Measurements from ENCODE around the gene MRPL37.
A peak's percentile ranks its signal among the peaks of the same experiment; 100 is the strongest.

The MRPL37 gene

DNA sequence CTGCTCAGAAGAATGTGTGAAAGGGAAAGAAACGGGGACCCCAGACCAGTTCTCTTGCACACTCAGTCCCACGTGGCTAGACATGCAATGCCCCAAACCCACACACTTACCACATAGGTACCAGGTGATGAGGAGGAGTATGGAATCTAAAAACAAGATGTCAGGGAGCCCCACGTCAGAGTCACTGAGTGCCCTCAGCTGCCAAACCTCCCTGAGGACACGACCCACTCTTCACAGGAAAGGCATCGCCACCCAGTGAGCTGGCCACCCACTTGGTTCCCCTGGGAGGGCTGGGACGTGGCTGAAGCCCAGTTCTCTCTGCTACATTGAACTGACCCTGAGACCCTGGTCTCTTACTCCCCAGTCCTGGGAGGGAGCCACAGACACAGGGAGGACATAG is 41.4 kb downstream of the MRPL37 start:
- DNase-seq, result no peak

DNA sequence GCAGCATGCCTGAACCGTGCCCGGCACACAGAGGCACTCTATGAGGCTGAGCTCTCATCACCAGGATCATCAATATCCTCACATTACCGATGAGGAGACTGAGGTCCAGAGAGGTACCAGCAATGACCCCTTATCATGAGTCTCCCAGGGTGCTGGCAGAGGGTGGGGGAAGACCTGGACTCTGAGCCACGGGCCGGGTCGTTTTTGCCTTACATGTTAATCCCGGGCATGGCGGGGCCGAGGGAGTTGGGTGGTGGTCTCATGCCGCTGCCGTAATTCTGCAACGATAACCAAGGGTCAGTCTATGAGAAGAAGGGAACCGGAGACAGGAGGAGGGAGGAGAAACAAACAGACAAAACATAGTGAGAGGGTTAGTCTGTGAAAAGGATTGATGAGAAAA is 43.1 kb downstream of the MRPL37 start:
- no peak for DNase-seq

- DNase-seq, result no peak
These were observed 44.7 kb downstream of the MRPL37 start for GRCh38 chr1:54244655-54245054.

GRCh38 chr1:54245501-54245900 is 45.5 kb downstream of the MRPL37 start:
- DNase-seq, result no peak

DNA sequence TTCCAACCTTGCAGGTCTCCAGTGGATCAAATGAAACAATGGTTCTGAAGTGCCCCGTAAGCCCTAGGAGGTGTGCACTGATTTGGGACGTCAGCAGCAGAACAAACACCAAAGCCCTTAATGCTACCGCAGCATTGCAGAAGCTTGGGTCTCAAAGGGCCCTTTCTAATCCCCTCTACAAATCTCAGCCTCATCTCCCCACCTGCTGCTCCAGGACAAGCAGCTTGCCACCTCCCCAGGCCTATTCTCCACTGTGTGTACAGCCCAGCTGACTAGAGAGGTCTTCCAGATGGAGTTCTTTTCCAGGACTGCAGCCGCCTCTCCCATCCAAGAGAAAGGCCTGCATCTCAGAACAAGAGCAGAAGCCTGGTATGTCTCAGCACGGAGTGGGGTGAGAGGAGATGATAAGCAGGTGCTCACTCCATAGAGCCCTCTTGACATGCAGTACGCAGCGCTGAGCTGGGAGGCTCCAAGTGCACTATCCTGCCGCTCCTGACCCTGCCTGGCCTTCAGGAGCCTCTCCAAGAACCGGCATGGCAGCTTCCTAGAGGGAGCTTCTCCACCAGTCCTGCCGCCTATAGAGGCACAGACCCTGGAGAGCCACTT is 46.3 kb downstream of the MRPL37 start:
- DNase-seq, result no peak

DNA sequence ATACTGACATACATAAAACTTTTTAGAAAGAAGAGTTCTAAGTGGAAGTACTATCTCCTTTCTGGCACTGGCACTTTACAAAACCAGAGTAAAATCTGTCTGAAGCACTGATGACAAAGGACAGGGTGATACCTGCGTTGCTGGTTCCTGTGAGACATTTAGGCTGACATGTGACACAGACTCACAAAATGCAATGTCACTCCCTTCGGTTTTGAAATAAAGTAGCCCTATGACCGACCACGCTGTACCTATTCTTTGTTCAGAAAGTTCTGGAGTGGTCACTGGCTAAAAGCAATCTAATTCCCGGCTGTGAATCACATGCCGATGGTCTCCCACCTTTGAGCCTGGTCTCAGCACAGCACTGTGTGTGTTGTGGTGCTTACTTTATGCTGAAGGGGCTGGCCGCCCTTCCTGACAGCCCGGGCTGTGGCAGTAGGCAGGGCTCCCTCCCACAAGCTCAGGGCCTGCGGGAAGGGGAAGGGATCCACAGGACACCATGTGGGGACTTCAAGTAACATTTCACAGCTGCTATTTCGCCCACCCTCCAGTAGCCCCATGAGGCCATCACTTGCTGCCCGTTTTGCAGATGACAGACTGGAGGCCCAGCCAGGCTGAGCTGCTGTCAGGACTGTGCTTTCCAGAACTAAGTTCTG is 48.0 kb downstream of the MRPL37 start:
- no peak for DNase-seq

GRCh38 chr1:54248966-54249365 is 49.0 kb downstream of the MRPL37 start:
- DNase-seq, result no peak

GRCh38 chr1:54249819-54250435 is 50.0 kb downstream of the MRPL37 start:
- no peak for DNase-seq

DNA sequence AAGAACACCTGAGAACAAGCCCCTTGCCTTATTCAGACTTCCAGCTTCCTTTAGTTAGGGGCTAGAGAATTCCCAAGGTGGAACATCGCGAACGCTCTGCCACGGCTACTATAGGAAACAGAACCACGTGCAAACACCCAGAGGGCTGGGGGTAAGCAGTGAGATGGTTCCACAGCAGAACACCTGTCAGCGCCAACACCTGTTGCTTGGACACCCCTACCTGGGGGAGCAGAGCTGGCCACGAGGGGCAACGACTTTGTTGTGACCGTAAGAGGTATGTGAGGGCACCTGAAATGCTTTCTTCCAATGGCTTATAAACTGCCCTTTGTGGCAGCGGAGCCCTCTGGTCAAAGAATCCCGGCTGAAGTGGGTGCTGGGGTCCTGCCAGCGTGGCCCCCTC is 50.7 kb downstream of the MRPL37 start:
- no peak for DNase-seq

DNA sequence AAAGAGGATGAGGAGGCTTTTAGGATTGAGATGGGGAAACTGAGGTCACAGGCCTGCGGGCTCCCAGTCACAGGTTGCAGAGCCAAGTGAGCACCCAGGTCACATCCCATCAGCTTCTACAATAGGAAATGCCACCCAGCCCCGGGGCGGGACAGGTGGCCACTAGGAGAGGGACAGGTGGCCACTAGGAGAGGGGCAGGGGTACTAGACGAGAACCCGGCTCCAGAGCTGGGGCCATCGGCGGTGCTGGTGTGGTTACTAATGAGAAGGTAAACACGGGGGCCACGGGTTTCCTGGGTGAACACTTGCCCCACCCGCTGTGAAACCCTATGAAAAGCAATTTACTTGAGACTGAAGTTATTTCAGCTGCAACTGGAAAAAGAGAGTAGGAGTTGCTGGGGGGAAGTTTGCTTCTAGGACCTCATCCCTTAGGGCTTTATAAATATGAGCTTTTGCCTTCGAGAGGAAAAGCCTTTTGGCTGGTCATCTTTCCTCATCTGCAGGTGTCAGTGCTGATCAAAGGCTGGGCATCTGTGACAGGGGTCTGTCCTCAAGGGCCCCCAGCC is 52.5 kb downstream of the MRPL37 start:
- DNase-seq, result no peak

- peak; percentile 38 for DNase-seq
These were observed 53.5 kb downstream of the MRPL37 start for GRCh38 chr1:54253480-54253879.

DNA sequence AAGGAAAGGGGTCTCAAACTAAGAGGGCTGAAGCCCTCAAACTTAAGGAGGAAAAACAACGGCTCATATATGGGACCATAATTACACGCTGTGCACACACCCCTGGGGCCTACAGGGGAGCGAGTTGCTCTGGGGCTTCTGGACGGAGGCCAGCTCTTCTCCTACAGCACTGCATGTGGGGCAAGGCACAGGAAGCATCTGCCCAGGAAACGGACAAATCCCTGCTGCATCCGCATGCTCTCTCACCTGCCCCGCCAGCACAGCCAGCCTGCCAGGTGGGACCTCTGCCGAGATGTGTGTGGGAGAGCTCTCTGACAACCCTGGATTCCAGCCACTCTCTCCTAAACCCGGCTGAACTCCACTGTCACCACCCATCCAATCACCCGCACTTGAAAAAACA is 54.1 kb downstream of the MRPL37 start:
- DNase-seq, result no peak

DNA sequence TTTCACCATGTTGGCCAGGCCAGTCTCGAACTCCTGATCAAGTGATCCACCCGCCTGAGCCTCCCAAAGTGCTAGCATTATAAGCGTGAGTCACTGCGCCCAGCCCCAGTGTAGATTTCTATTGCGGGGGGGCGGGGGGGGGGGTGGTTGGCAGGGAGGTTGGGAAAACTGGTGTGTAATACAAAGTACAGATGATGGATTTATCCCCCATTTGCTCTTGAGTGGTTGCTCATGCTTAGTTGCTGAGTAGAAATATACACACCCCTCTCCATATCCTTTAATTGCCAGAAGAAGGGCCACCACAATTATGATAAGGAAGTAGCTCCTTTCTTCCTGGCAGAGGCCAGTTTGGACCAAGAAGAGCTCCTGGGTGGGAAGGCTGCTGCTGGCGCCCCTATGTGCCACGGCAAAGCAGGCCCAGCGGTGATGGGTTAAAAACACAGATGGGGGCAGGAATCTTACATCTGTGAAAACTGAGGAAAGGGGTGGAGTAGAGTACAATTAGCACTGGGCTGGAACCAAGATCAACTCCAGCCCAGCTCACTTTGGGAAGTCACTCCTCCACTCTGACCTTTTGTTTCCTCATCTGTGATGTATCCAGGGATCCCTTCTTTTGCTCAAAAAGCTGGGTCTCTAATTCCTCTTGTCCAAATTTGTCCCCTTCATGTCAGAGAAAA is 55.2 kb downstream of the MRPL37 start:
- no peak for DNase-seq

- no peak for DNase-seq
These were observed 56.8 kb downstream of the MRPL37 start for GRCh38 chr1:54256522-54257345.

DNA sequence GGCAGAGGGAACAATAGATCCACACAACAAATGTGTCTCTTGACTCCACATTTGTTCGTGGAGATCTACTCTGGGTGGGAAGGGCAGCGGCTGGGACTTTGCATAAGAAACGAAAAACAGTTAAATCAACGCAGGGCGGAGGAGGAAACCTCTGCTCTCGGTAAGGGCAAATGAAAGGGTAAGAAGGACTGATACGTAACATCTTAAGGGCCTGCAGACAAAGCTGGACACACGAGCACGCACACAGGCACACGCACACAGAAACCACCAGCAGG is 57.3 kb downstream of the MRPL37 start:
- no peak for DNase-seq

- no peak for DNase-seq
These were observed 57.9 kb downstream of the MRPL37 start for GRCh38 chr1:54257876-54258275.

DNA sequence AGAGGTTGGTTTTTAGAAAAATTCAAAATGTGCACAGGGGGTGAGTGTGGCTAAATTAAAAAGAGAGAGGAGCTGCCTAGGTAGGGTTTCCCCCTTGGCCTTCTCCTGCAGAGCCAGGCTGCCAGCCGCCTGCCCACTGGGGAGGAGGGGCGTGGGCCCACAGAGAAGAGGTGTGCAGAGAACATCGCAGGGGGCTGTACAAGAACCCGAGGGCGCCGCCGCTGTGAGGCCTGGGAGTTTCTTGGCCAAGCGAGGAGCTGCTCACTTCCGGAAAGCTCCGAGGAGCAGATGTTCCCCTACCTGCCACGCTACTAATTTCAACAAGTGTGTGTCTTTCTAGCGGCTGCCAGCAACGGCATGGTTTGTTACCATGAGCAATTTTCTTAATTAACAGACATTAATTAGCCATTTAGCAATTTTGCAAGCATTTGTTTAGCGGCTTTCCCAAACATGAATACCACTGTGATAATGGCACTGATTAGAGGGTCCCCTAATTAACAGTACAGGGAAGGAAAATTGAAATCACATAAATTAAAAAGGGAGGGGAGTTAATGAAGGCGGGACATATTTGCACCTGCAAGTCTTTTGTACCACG is 59.7 kb downstream of the MRPL37 start:
- DNase-seq, result no peak

DNA sequence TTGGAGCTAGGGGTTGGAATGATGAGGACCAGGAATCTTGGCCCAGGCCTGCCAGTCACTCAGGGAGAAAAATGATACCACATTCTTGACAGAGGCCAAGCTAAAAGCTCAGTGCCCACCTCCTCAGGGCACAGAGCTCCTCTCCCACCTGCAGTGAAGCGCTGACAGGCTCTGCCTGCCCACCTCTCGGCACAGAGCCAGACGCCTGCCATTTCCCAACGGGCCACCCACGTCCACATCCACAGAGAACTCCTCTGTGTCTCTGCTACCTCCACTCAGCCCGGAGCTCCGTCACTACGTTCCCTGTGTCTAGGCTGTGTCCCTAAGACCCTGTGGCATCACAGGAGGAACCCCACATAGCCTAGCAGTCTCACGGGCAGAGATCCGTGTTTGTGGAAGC is 60.8 kb downstream of the MRPL37 start:
- no peak for DNase-seq

GRCh38 chr1:54262244-54262643 is 62.3 kb downstream of the MRPL37 start:
- DNase-seq, result no peak

- DNase-seq, result no peak
These were observed 63.7 kb downstream of the MRPL37 start for GRCh38 chr1:54263601-54264226.

GRCh38 chr1:54265126-54265525 is 65.2 kb downstream of the MRPL37 start:
- no peak for DNase-seq

DNA sequence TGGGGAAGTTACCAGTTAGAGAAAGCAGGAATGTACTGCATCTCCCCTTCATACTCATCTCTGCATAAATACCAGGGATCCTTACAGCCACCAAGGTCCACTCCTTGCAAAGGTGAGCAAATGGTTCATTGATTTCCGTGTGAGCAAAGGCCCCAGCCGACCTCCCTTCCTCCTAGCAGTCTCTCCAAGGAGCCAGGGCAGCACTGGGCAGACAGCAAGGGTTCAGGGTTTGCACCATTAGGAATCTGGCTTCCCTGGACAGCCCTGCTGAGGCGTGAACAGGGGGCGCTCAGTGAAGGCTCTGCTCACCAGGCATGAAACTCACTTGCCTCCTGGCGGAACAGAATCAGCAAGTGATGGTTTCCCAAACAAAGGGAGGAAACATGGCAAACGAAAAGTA is 65.7 kb downstream of the MRPL37 start:
- DNase-seq, result no peak

Data from GOT3 (cell line).